Measurements from ENCODE around the gene TP53.

Gene TP53

DNA sequence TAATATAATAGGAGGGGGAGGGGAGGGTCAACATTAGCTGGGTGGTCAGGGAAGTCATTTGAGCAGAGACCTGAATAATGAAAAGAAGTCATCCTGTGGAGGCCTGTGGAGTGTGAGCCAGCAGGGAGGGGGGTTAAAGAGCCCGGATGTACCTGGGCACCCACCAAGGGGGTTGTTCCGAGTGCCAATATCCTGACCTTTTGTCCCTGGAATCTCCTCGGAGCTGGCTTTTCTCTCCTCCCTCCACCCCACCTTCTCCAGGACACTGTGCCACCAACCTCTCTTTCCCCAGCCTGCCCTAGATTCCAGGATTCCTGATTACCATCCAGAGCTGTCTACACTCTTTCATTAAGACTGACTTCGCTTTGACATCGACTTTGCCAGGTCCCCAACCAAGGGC, 51.1 kb downstream of the TP53 start:
- Histone ChIP-seq H3K9me3 (ENCODE audit: severe bottlenecking) (no peaks in the 10 kb centered on the region), H3K4me3 (ENCODE audit: severe bottlenecking) (no peak overlapping the region), H3K4me1 (ENCODE audit: insufficient read depth, poor library complexity, severe bottlenecking) (no peaks in the 10 kb centered on the region), H3K27ac (ENCODE audit: poor library complexity, severe bottlenecking) (no peak overlapping the region), H3K27me3 (ENCODE audit: insufficient read depth, poor library complexity, severe bottlenecking) (no peaks in the 10 kb centered on the region), H3K36me3 (ENCODE audit: low read depth) (no peaks in the 10 kb centered on the region)
- DNase-seq (ENCODE audit: low spot score) (no peak), ATAC-seq (ENCODE audit: low read depth) (no peak)
- TF ChIP-seq, protein P1, sequence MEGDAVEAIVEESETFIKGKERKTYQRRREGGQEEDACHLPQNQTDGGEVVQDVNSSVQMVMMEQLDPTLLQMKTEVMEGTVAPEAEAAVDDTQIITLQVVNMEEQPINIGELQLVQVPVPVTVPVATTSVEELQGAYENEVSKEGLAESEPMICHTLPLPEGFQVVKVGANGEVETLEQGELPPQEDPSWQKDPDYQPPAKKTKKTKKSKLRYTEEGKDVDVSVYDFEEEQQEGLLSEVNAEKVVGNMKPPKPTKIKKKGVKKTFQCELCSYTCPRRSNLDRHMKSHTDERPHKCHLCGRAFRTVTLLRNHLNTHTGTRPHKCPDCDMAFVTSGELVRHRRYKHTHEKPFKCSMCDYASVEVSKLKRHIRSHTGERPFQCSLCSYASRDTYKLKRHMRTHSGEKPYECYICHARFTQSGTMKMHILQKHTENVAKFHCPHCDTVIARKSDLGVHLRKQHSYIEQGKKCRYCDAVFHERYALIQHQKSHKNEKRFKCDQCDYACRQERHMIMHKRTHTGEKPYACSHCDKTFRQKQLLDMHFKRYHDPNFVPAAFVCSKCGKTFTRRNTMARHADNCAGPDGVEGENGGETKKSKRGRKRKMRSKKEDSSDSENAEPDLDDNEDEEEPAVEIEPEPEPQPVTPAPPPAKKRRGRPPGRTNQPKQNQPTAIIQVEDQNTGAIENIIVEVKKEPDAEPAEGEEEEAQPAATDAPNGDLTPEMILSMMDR (IDR thresholded peaks at IDR 0.05; ENCODE audit: poor library complexity, severe bottlenecking) = no peak

DNA sequence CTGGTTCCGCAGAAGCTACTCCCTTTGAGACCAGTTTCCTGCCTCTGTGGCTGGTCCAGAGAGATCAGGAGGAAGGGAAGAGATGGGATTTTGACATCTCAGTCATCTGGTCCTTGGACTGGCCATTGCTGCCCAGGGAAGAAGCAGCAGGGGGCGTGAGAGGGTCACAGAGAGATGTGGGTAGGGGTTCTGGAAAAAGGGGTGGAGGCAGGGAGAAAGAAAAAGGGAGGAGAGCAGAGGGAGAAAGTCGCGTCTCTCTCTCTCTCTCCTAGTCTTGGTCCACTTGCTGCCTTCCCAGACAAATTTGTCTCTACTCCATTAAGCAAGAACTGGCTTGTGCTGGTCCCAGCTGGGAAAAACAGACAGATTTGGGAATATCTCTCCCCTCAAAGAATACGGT, 52.9 kb downstream of the TP53 start:
- ATAC-seq (ENCODE audit: low read depth) = no peak
- DNase-seq (ENCODE audit: low spot score) = no peak
- no peaks in the 10 kb centered on the region for H3K4me1 ChIP-seq (ENCODE audit: insufficient read depth, poor library complexity, severe bottlenecking)
- no peaks in the 10 kb centered on the region for H3K9me3 ChIP-seq (ENCODE audit: severe bottlenecking)
- no peak overlapping the region for H3K4me3 ChIP-seq (ENCODE audit: severe bottlenecking)
- no peaks in the 10 kb centered on the region for H3K36me3 ChIP-seq (ENCODE audit: low read depth)
- no peak overlapping the region for H3K27ac ChIP-seq (ENCODE audit: poor library complexity, severe bottlenecking)
- TF ChIP-seq, protein P1 (IDR thresholded peaks at IDR 0.05; ENCODE audit: poor library complexity, severe bottlenecking) = peak; percentile 24
- H3K27me3 ChIP-seq (ENCODE audit: insufficient read depth, poor library complexity, severe bottlenecking) = no peaks in the 10 kb centered on the region

DNA sequence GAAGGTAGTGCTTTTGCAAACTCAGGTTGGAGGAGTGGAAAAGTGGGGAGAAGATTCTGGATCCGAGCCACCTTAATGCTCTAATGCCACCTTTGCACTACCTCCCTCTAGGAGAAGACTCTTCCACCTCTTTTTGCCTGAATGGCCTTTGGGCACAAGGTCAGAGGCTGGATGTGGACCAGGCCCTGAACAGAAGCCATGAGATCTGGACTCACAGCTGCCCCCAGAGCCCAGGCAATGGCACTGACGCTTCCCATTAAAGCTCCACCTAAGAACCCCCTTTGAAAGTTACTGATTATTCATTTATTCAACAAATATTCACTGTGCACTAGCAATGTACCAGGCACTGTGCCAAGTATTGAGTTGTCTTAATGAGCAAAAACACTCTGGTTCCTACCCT, 54.2 kb downstream of the TP53 start:
- TF ChIP-seq, protein P1 (IDR thresholded peaks at IDR 0.05; ENCODE audit: poor library complexity, severe bottlenecking) = no peak
- Histone ChIP-seq H3K36me3 (ENCODE audit: low read depth) (no peaks in the 10 kb centered on the region), H3K4me3 (ENCODE audit: severe bottlenecking) (no peak overlapping the region), H3K9me3 (ENCODE audit: severe bottlenecking) (no peaks in the 10 kb centered on the region), H3K27ac (ENCODE audit: poor library complexity, severe bottlenecking) (no peak overlapping the region), H3K4me1 (ENCODE audit: insufficient read depth, poor library complexity, severe bottlenecking) (no peaks in the 10 kb centered on the region), H3K27me3 (ENCODE audit: insufficient read depth, poor library complexity, severe bottlenecking) (no peaks in the 10 kb centered on the region)
- ATAC-seq (ENCODE audit: low read depth) (no peak), DNase-seq (ENCODE audit: low spot score) (no peak)

DNA sequence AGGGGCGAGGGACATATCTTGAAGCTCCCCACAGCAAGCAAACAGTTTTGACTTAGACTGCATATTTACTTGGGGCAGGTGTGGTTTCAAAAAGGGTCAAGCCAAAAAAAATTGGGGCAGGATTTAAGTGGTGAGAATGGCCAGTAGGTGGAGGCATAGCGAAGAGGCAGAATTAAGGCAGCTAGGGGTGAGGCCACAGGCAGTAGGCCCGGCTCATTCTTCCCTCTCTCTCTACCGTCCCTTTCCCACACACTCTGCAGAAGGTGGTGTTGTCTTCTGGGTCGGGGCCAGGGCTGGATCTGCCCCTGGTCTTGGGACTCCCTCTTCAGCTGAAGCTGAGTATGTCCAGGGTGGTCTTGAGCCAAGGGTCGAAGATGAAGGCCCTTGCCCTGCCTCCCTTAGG, 54.8 kb downstream of the TP53 start:
- Histone ChIP-seq H3K27ac (ENCODE audit: poor library complexity, severe bottlenecking) (no peak overlapping the region), H3K36me3 (ENCODE audit: low read depth) (no peaks in the 10 kb centered on the region), H3K9me3 (ENCODE audit: severe bottlenecking) (no peaks in the 10 kb centered on the region), H3K4me3 (ENCODE audit: severe bottlenecking) (no peak overlapping the region), H3K27me3 (ENCODE audit: insufficient read depth, poor library complexity, severe bottlenecking) (no peaks in the 10 kb centered on the region), H3K4me1 (ENCODE audit: insufficient read depth, poor library complexity, severe bottlenecking) (no peaks in the 10 kb centered on the region)
- peak; percentile 32; the same call in 1 of the 3 replicates for ATAC-seq (ENCODE audit: low read depth)
- no peak for DNase-seq (ENCODE audit: low spot score)
- TF ChIP-seq, protein P1 (IDR thresholded peaks at IDR 0.05; ENCODE audit: poor library complexity, severe bottlenecking) = peak; percentile 54

DNA sequence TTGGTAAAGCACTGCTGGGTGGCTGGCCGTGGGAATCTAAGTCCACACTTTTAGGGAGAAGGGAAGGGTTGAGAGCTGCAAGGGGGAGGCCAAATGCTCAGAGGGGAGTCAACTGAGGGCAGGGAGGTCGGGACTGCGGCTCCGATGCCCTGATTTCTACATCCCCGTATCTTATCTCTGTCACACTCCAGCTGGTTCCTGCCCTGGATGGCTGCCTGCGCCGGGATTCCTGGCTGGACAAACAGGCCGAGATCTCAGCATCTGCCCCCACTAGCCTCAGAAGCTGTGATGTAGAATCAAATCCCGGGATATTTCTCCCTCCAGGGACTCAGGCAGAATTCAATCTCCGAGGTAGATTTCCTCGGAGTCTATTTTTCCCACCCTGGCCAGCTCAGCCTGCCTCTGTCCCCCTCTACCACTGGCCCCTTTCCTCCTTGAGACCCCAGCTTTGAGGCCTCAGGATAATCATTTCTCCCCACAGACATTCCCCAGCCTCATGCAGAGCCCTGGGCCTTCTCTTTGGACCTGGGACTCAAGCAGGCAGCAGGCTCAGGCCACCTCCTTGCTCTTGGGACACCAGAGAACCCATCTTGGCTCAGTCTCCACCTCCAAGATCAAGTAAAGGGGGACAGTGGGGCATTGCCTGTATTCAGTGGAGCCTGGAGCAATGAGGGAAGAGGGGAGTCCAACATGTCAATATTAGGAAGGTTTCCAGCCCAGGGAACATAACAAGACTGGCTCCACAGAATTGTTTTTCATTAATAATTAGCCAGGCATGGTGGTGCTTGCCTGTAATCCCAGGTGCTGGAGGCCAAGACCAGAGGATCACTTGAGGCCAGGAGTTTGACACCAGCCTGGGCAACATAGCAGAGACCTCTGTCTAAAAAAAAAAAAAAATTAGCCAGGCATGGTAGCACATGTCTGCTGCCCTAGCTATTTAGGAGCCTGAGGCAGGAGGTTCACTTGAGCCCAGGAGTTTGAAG, 55.6 kb downstream of the TP53 start:
- Histone ChIP-seq H3K27me3 (ENCODE audit: insufficient read depth, poor library complexity, severe bottlenecking) (no peaks in the 10 kb centered on the region), H3K4me3 (ENCODE audit: severe bottlenecking) (no peak overlapping the region), H3K36me3 (ENCODE audit: low read depth) (no peaks in the 10 kb centered on the region), H3K4me1 (ENCODE audit: insufficient read depth, poor library complexity, severe bottlenecking) (no peaks in the 10 kb centered on the region), H3K9me3 (ENCODE audit: severe bottlenecking) (no peaks in the 10 kb centered on the region), H3K27ac (ENCODE audit: poor library complexity, severe bottlenecking) (no peak overlapping the region)
- DNase-seq (ENCODE audit: low spot score) (no peak), ATAC-seq (ENCODE audit: low read depth) (no peak)
- TF ChIP-seq, protein P1 (IDR thresholded peaks at IDR 0.05; ENCODE audit: poor library complexity, severe bottlenecking) = no peak

Measured in RWPE2 (cell line).